IMR-90 (cell line): ENCODE measurements around the gene KIR3DL1. TPM values are rescaled to one million over a fixed set of nuclear protein-coding genes. Genes with fewer than 3 reads are reported as not detected.

Source experiments
- ATAC-seq: fragments of 200-7000 bp; cut with Tn5 transposase; 2 replicates; pipeline ENCODE4 v1.9.1; 2020; ENCODE audit warnings: low read depth, mild to moderate bottlenecking, moderate library complexity
- BruUV-seq: library from RNA; stranded (reverse); fragments of 400-500 nt; replicated peaks from 2 replicates; lab custom pipeline; 2021; lab: Mats Ljungman, UMichigan
- CTCF ChIA-PET: fragments of 300-600 bp; formaldehyde crosslinking; extraction: SDS; loops from one replicate; lab custom pipeline; 2021; ENCODE audit warnings: antibody characterized with exemption; lab: Yijun Ruan, JAX
- POLR2A ChIA-PET: fragments of 300-600 bp; sonication (Branson Sonifier 250); formaldehyde crosslinking; loops from one replicate; lab custom pipeline; 2022; ENCODE audit warnings: antibody characterized with exemption; ENCODE audit not compliant: unreplicated experiment; lab: Charles Lee
- DNase-seq: peaks from one replicate; pipeline ENCODE4 v3.0.0; 2013
- H2AFZ ChIP-seq: replicated peaks from 2 replicates; pipeline ENCODE3; 2013; ENCODE audit warnings: low read length, mild to moderate bottlenecking; ENCODE audit not compliant: poor library complexity
- H2AK5ac ChIP-seq: 2 replicates; pipeline ENCODE4 v1.6.1; 2013; ENCODE audit warnings: low read depth, low read length, inconsistent platforms
- H2AK9ac ChIP-seq: replicated peaks from 2 replicates; pipeline ENCODE3; 2013; ENCODE audit warnings: mild to moderate bottlenecking, low read depth, low read length, moderate library complexity; ENCODE audit not compliant: poor library complexity
- H2BK120ac ChIP-seq: 2 replicates; pipeline ENCODE4 v1.6.1; 2013; ENCODE audit warnings: low read depth, low read length, inconsistent platforms
- H2BK15ac ChIP-seq: 3 replicates; pipeline ENCODE4 v1.6.1; 2013; ENCODE audit warnings: low read depth, low read length, inconsistent platforms
- H2BK20ac ChIP-seq: 2 replicates; pipeline ENCODE4 v1.6.1; 2013; ENCODE audit warnings: low read depth, mild to moderate bottlenecking, inconsistent platforms, low read length, moderate library complexity
- H2BK5ac ChIP-seq: 2 replicates; pipeline ENCODE4 v1.6.1; 2013; ENCODE audit warnings: mild to moderate bottlenecking, low read depth, low read length, inconsistent platforms; ENCODE audit not compliant: poor library complexity, severe bottlenecking
- H3K14ac ChIP-seq: replicated peaks from 2 replicates; pipeline ENCODE4 v1.6.1; 2013; ENCODE audit warnings: low read depth, low read length, inconsistent platforms
- H3K18ac ChIP-seq: 2 replicates; pipeline ENCODE4 v1.6.1; 2013; ENCODE audit warnings: low read depth, low read length, control low read depth
- H3K23ac ChIP-seq: 2 replicates; pipeline ENCODE4 v1.6.1; 2013; ENCODE audit warnings: low read depth, low read length, inconsistent platforms
- H3K27ac ChIP-seq: 2 replicates; pipeline ENCODE4 v1.5.1; 2013; ENCODE audit warnings: mild to moderate bottlenecking, control low read depth, low read length; ENCODE audit not compliant: insufficient read depth
- H3K27me3 ChIP-seq: 2 replicates; pipeline ENCODE4 v1.6.1; 2013; ENCODE audit warnings: low read length; ENCODE audit not compliant: control insufficient read depth, insufficient read depth
- H3K36me3 ChIP-seq: 2 replicates; pipeline ENCODE4 v1.6.1; 2013; ENCODE audit warnings: low read length, mixed read lengths; ENCODE audit not compliant: control insufficient read depth, insufficient read depth
- H3K4ac ChIP-seq: 2 replicates; pipeline ENCODE4 v1.6.1; 2013; ENCODE audit warnings: low read depth, low read length, inconsistent platforms
- H3K4me1 ChIP-seq: 2 replicates; pipeline ENCODE4 v1.6.1; 2013; ENCODE audit warnings: low read length, mixed read lengths; ENCODE audit not compliant: control insufficient read depth, insufficient read depth
- H3K4me2 ChIP-seq: 2 replicates; pipeline ENCODE4 v1.6.1; 2013; ENCODE audit warnings: low read depth, mild to moderate bottlenecking, control low read depth, low read length, moderate library complexity
- H3K4me3 ChIP-seq: 2 replicates; pipeline ENCODE4 v1.5.1; 2013; ENCODE audit warnings: low read depth, mild to moderate bottlenecking, control low read depth, low read length, moderate library complexity; ENCODE audit not compliant: insufficient read depth
- H3K56ac ChIP-seq: 2 replicates; pipeline ENCODE4 v1.6.1; 2013; ENCODE audit warnings: low read length, inconsistent platforms; ENCODE audit not compliant: insufficient read depth; ENCODE audit errors: extremely low read depth
- H3K79me1 ChIP-seq, 2 experiments: 2 replicates each; pipeline ENCODE4 v1.6.1; 2013; ENCODE audit warnings: low read length in 2 of 2, inconsistent platforms in 1 of 2, low read depth in 1 of 2
- H3K9ac ChIP-seq: 2 replicates; pipeline ENCODE4 v1.6.1; 2013; ENCODE audit warnings: low read depth, low read length, control low read depth
- H3K9me1 ChIP-seq: 2 replicates; pipeline ENCODE4 v1.6.1; 2013; ENCODE audit warnings: low read length, inconsistent platforms; ENCODE audit not compliant: insufficient read depth
- H3K9me3 ChIP-seq: 2 replicates; pipeline ENCODE4 v1.6.1; 2013; ENCODE audit warnings: low read length; ENCODE audit not compliant: control insufficient read depth, insufficient read depth
- H4K20me1 ChIP-seq: 2 replicates; pipeline ENCODE4 v1.6.1; 2013; ENCODE audit warnings: low read length, inconsistent platforms; ENCODE audit not compliant: insufficient read depth
- H4K5ac ChIP-seq: 2 replicates; pipeline ENCODE4 v1.6.1; 2013; ENCODE audit warnings: mild to moderate bottlenecking, low read depth, low read length, control low read depth
- H4K8ac ChIP-seq, 2 experiments: 2 replicates each; pipeline ENCODE4 v1.6.1; 2013; ENCODE audit warnings: low read depth in 2 of 2, low read length in 2 of 2, control low read depth in 1 of 2, inconsistent platforms in 1 of 2
- H4K91ac ChIP-seq: 2 replicates; pipeline ENCODE4 v1.6.1; 2013; ENCODE audit warnings: low read depth, low read length, inconsistent platforms; ENCODE audit not compliant: insufficient read depth
- WGBS, 2 experiments: methylation state at CpG; one replicate each; pipeline versions ENCODE4 v1.1.5 to v1.1.7; 2013; ENCODE audit warnings: missing lambda C conversion rate in 2 of 2; ENCODE audit not compliant: insufficient read length in 1 of 2; ENCODE audit errors: extremely low coverage in 2 of 2; 5-methylcytosine and 5-hydroxymethylcytosine counted together
- dilution Hi-C: fragments of 300-500 bp; cut with HindIII; formaldehyde crosslinking; loops from one replicate; pipeline ENCODE4 v1.14.3; 2018; ENCODE audit warnings: low sequenced_read_pairs; ENCODE audit not compliant: unreplicated experiment
- in situ Hi-C: fragments of 300-500 bp; cut with MboI; formaldehyde crosslinking; loops from 3 replicates; pipeline ENCODE4 v1.14.3; 2019; ENCODE audit warnings: low sequenced_read_pairs, inconsistent platforms, mixed read lengths
- intact Hi-C: fragments of 100-400 bp; cut with micrococcal nuclease; formaldehyde crosslinking; loops from 2 replicates; pipeline ENCODE4 v1.10.0; 2022
- polyA plus RNA-seq, 3 experiments: library from polyadenylated mRNA; depleted of rRNA; stranded (reverse); fragments of >200 nt; gene quantifications; 2 replicates each; pipeline ENCODE4 v1.2.3, GENCODE V29; 2012; ENCODE audit warnings: low replicate concordance in 1 of 3
- total RNA-seq: library from RNA; depleted of rRNA; stranded (reverse); fragments of >200 nt; gene quantifications from 2 replicates; pipeline ENCODE4 v1.2.3, GENCODE V29; 2012
- TF ChIP-seq, protein P1 (sequence below): fragments of 150-350 bp; IDR thresholded peaks from 2 replicates; pipeline ENCODE4 v1.6.1; 2017; ENCODE audit warnings: mild to moderate bottlenecking, antibody characterized with exemption, low read length, low read depth

Gene KIR3DL1
- total and polyA plus RNA-seq, 2 of the 4 experiments (the other 2 are of a cell fraction) = not detected

DNA sequence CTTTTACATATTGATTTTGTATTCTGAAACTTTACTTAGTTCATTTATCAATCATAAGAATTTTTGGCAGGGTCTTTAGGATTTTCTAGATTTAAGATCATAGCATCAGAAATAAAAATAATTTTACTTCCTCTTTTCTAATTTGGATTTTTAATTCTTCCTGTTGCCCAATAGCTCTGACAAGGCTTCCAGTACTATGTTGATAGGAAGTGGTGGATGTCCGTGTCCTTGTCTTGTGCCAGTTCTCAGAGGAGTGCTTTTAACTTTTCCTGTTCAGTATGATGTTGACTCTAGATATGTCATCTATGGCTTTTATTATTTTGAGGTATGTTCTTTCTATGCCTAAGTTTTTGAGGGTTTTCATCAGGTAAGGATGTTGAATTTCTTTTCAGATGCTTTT, 20.5 kb upstream of the KIR3DL1 start:
- in situ Hi-C loops = no loop called here
- no peak overlapping the region for H4K5ac ChIP-seq
- H3K9me3 ChIP-seq = peaks cover 14% of the 10 kb centered on the region
- H4K20me1 ChIP-seq = no peaks in the 10 kb centered on the region
- H3K9me1 ChIP-seq = no peaks in the 10 kb centered on the region
- ATAC-seq (no peak), DNase-seq (no peak)
- no peak overlapping the region for H3K4me2 ChIP-seq
- H3K4me3 ChIP-seq = no peak overlapping the region
- ChIA-PET CTCF (no interaction called here), POLR2A (no interaction called here)
- no peak overlapping the region for H3K18ac ChIP-seq
- BruUV-seq = no TSS peak
- WGBS, 2 experiments = no CpG with 5 or more reads among the region's 1 CpG
- no peak overlapping the region for H2AK5ac ChIP-seq
- TF ChIP-seq, protein P1, sequence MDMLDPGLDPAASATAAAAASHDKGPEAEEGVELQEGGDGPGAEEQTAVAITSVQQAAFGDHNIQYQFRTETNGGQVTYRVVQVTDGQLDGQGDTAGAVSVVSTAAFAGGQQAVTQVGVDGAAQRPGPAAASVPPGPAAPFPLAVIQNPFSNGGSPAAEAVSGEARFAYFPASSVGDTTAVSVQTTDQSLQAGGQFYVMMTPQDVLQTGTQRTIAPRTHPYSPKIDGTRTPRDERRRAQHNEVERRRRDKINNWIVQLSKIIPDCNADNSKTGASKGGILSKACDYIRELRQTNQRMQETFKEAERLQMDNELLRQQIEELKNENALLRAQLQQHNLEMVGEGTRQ = no peak
- H3K4ac ChIP-seq = no peak overlapping the region
- no peak overlapping the region for H2BK5ac ChIP-seq
- no peak overlapping the region for H4K8ac ChIP-seq
- no peaks in the 10 kb centered on the region for H3K27me3 ChIP-seq
- H2AFZ ChIP-seq = no peak overlapping the region
- H3K27ac ChIP-seq = no peak overlapping the region
- H3K79me1 ChIP-seq = no peaks in the 10 kb centered on the region
- H3K14ac ChIP-seq = no peak overlapping the region
- no peak overlapping the region for H3K9ac ChIP-seq
- no peak overlapping the region for H4K91ac ChIP-seq
- H3K4me1 ChIP-seq = no peaks in the 10 kb centered on the region
- no peak overlapping the region for H2BK120ac ChIP-seq
- intact Hi-C loops = no loop called here
- H2BK15ac ChIP-seq = no peak overlapping the region
- dilution Hi-C loops = no loop called here
- no peak overlapping the region for H2AK9ac ChIP-seq
- no peak overlapping the region for H3K23ac ChIP-seq
- H2BK20ac ChIP-seq = no peak overlapping the region
- no peaks in the 10 kb centered on the region for H3K36me3 ChIP-seq
- no peak overlapping the region for H3K56ac ChIP-seq
